Gastrocnemius medialis (tissue), 4 donors: ENCODE data around the gene STXBP2.

Source experiments
- CTCF ChIP-seq, 5 experiments: fragments of 450-650 bp in 3 of 5; fragments of 200-600 bp in 2 of 5; sonication (generic) in 2 of 5; IDR thresholded peaks in 4 of 5; conservative IDR thresholded peaks in 1 of 5; 1 replicate in 4 of 5; 2 replicates in 1 of 5; pipeline ENCODE4 v1.5.1; 2016 to 2019; ENCODE audit warnings: antibody characterized with exemption in 5 of 5, mild to moderate bottlenecking in 3 of 5, moderate library complexity in 3 of 5
- POLR2A ChIP-seq, 2 donors: fragments of 450-650 bp; IDR thresholded peaks; one replicate each; pipeline ENCODE4 v1.6.1; 2017; ENCODE audit warnings: antibody characterized with exemption in 2 of 2, mild to moderate bottlenecking in 2 of 2, moderate library complexity in 2 of 2

GRCh38 chr19:7589822-7590221 is 47.1 kb upstream of the STXBP2 start:
- TF ChIP-seq CTCF (IDR thresholded peaks at IDR 0.05 in 4 of 5, conservative IDR thresholded peaks at IDR 0.05 in 1 of 5) (no peak), POLR2A (IDR thresholded peaks at IDR 0.05) (no peak)
